Panc1 (cell line): ENCODE data around the gene CLSTN2. TPM values are rescaled to one million over a fixed set of nuclear protein-coding genes. Genes with fewer than 3 reads are reported as not detected.

Experiments used
- ATAC-seq: fragments of 200-7000 bp; cut with Tn5 transposase; 2 replicates; pipeline ENCODE4 v1.9.1; 2020; ENCODE audit warnings: mild to moderate bottlenecking, moderate library complexity
- BruUV-seq: library from RNA; stranded (reverse); fragments of 400-500 nt; replicated peaks from 2 replicates; lab custom pipeline; 2021; lab: Mats Ljungman, UMichigan
- CTCF ChIA-PET: fragments of 300-600 bp; sonication (Branson Sonifier 250); formaldehyde crosslinking; loops from one replicate; lab custom pipeline; 2022; ENCODE audit warnings: antibody characterized with exemption; lab: Charles Lee
- POLR2A ChIA-PET: fragments of 300-600 bp; sonication (Branson Sonifier 250); formaldehyde crosslinking; loops from one replicate; lab custom pipeline; 2022; ENCODE audit warnings: antibody characterized with exemption; lab: Charles Lee
- DNase-seq: peaks from one replicate; pipeline ENCODE4 v3.0.0-alpha.2; 2010; ENCODE audit warnings: low read depth, low spot score
- H3K27ac ChIP-seq: 2 replicates; pipeline ENCODE4 v1.5.1; 2011; ENCODE audit warnings: mild to moderate bottlenecking, low read length, inconsistent platforms
- H3K27me3 ChIP-seq: fragments of 200-500 bp; sonication (Bioruptor generic); 2 replicates; pipeline ENCODE4 v1.6.0; 2014; ENCODE audit warnings: low read length, inconsistent platforms; ENCODE audit not compliant: control insufficient read depth, insufficient read depth
- H3K36me3 ChIP-seq: fragments of 200-500 bp; sonication (Bioruptor generic); 2 replicates; pipeline ENCODE4 v1.5.1; 2014; ENCODE audit warnings: inconsistent platforms, mild to moderate bottlenecking, low read length, moderate library complexity; ENCODE audit not compliant: control insufficient read depth, insufficient read depth
- H3K4me1 ChIP-seq: 2 replicates; pipeline ENCODE4 v1.5.1; 2011; ENCODE audit warnings: inconsistent platforms, mild to moderate bottlenecking, low read length, moderate library complexity; ENCODE audit not compliant: control insufficient read depth, insufficient read depth
- H3K4me3 ChIP-seq, 2 experiments: 2 replicates each; pipeline ENCODE4 v1.5.1; 2011 to 2012; ENCODE audit warnings: low read depth in 2 of 2, low read length in 2 of 2, mild to moderate bottlenecking in 2 of 2, inconsistent platforms in 1 of 2, moderate library complexity in 1 of 2
- H3K9me3 ChIP-seq: fragments of 200-500 bp; sonication (Bioruptor generic); 2 replicates; pipeline ENCODE4 v1.5.1; 2014; ENCODE audit warnings: low read depth, mild to moderate bottlenecking, inconsistent platforms, low read length, moderate library complexity; ENCODE audit not compliant: control insufficient read depth, insufficient read depth
- CTCF ChIP-seq: fragments of 450-650 bp; IDR thresholded peaks from 2 replicates; pipeline ENCODE4 v1.5.1; 2017; ENCODE audit warnings: mild to moderate bottlenecking
- POLR2AphosphoS5 ChIP-seq: IDR thresholded peaks from 2 replicates; pipeline ENCODE4 v1.6.1; 2012; ENCODE audit warnings: mild to moderate bottlenecking, low read depth, low read length, moderate library complexity
- REST ChIP-seq, 2 experiments: IDR thresholded peaks; 2 replicates each; pipeline ENCODE4 v1.6.1; 2011 to 2012; ENCODE audit warnings: low read depth in 2 of 2, control low read depth in 1 of 2, low read length in 1 of 2, mild to moderate bottlenecking in 1 of 2, moderate library complexity in 1 of 2; ENCODE audit not compliant: insufficient read depth in 1 of 2
- SIN3A ChIP-seq: IDR thresholded peaks from 2 replicates; pipeline ENCODE4 v1.6.1; 2012; ENCODE audit warnings: low read depth, mild to moderate bottlenecking, low read length, moderate library complexity, borderline replicate concordance; ENCODE audit not compliant: insufficient read depth
- TCF7L2 ChIP-seq: IDR thresholded peaks from 2 replicates; pipeline ENCODE4 v1.6.1; 2011; ENCODE audit warnings: mild to moderate bottlenecking, low read depth, low read length, inconsistent platforms
- in situ Hi-C: cut with HindIII; loops from 2 replicates; pipeline ENCODE4 v1.10.0; 2016; ENCODE audit warnings: low sequenced_read_pairs, low pct_unique_long_range_greater_than_20kb
- intact Hi-C: fragments of 100-400 bp; cut with micrococcal nuclease; formaldehyde crosslinking; loops from one replicate; pipeline ENCODE4 v1.10.0; 2022; ENCODE audit not compliant: unreplicated experiment
- total RNA-seq: library from RNA; stranded (reverse); gene quantifications from one replicate; pipeline ENCODE4 v1.2.1, GENCODE V29; 2021; ENCODE audit not compliant: unreplicated experiment

Gene CLSTN2
- total RNA-seq, 1 experiment from 2014 or later, result 0.03 TPM

GRCh38 chr3:140603766-140604165 lies 668.8 kb downstream of the CLSTN2 start:
- H3K4me3 ChIP-seq, result no peak overlapping the region
- no peak for ATAC-seq
- in situ Hi-C loops (no loop called here), intact Hi-C loops (no loop called here)
- ChIA-PET CTCF (no interaction called here), POLR2A (no interaction called here)
- H3K27ac ChIP-seq, result no peak overlapping the region
- no peak for DNase-seq
- H3K27me3 ChIP-seq, result no peaks in the 10 kb centered on the region
- no TSS peak for BruUV-seq
- no peaks in the 10 kb centered on the region for H3K4me1 ChIP-seq
- no peaks in the 10 kb centered on the region for H3K9me3 ChIP-seq
- no peak for TF ChIP-seq CTCF
- no peaks in the 10 kb centered on the region for H3K36me3 ChIP-seq

- intact Hi-C loops, result no loop called here
- no peak for DNase-seq
- no peak for ATAC-seq
- no peak overlapping the region for H3K27ac ChIP-seq
- H3K4me1 ChIP-seq, result no peaks in the 10 kb centered on the region
- ChIA-PET POLR2A (no interaction called here), CTCF (no interaction called here)
- no peaks in the 10 kb centered on the region for H3K36me3 ChIP-seq
- H3K27me3 ChIP-seq, result no peaks in the 10 kb centered on the region
- no peaks in the 10 kb centered on the region for H3K9me3 ChIP-seq
- BruUV-seq, result no TSS peak
- no peak overlapping the region for H3K4me3 ChIP-seq
- in situ Hi-C loops, result no loop called here
- no peak for TF ChIP-seq TCF7L2
- no peak for TF ChIP-seq CTCF
- TF ChIP-seq POLR2AphosphoS5, result no peak
- TF ChIP-seq SIN3A, result no peak
- no peak for TF ChIP-seq REST (IDR thresholded peaks at IDR 0.05; ENCODE audit: insufficient read depth in 1 of 2, low read depth in 2 of 2, low read length in 1 of 2)
Measured at GRCh38 chr3:140610544-140610943, 675.6 kb downstream of the CLSTN2 start.

GRCh38 chr3:140614001-140614400 lies 679.0 kb downstream of the CLSTN2 start:
- no peaks in the 10 kb centered on the region for H3K27me3 ChIP-seq
- no peak overlapping the region for H3K27ac ChIP-seq
- CTCF ChIA-PET, result no interaction called here
- no peak for TF ChIP-seq CTCF
- TF ChIP-seq REST (IDR thresholded peaks at IDR 0.05; ENCODE audit: insufficient read depth in 1 of 2, low read depth in 2 of 2, low read length in 1 of 2), result no peak
- no peak for TF ChIP-seq SIN3A
- in situ Hi-C loops (no loop called here), intact Hi-C loops (no loop called here)
- ATAC-seq, result no peak
- H3K4me3 ChIP-seq, result no peak overlapping the region
- BruUV-seq, result no TSS peak
- no peaks in the 10 kb centered on the region for H3K9me3 ChIP-seq
- H3K4me1 ChIP-seq, result no peaks in the 10 kb centered on the region
- POLR2A ChIA-PET, result no interaction called here
- H3K36me3 ChIP-seq, result no peaks in the 10 kb centered on the region
- DNase-seq, result no peak
